Mesodermal cell (in vitro differentiated cells): ENCODE measurements around the gene TMEM256.

ENCODE experiments used
- H3K27ac ChIP-seq: 2 replicates; pipeline ENCODE4 v1.7.0; 2013; ENCODE audit warnings: mild to moderate bottlenecking, low read depth, low read length, moderate library complexity; ENCODE audit not compliant: severe bottlenecking
- H3K36me3 ChIP-seq: 2 replicates; pipeline ENCODE4 v1.7.1; 2013; ENCODE audit warnings: mild to moderate bottlenecking, low read length, moderate library complexity; ENCODE audit not compliant: control insufficient read depth, insufficient read depth
- H3K4me1 ChIP-seq: one replicate; pipeline ENCODE4 v1.7.1; 2013; ENCODE audit warnings: mild to moderate bottlenecking, low read length; ENCODE audit not compliant: insufficient read depth, control insufficient read depth, poor library complexity, severe bottlenecking
- H3K4me3 ChIP-seq: 2 replicates; pipeline ENCODE4 v1.7.0; 2013; ENCODE audit warnings: low read length, control low read depth, mild to moderate bottlenecking; ENCODE audit not compliant: insufficient read depth, poor library complexity, severe bottlenecking; ENCODE audit errors: extremely low read depth
- H3K9me3 ChIP-seq: 2 replicates; pipeline ENCODE4 v1.7.1; 2013; ENCODE audit warnings: mild to moderate bottlenecking, low read length, moderate library complexity; ENCODE audit not compliant: control insufficient read depth
- WGBS, 2 experiments: methylation state at CpG; one replicate each; pipeline ENCODE4 v1.1.5; 2013; ENCODE audit warnings: missing lambda C conversion rate in 2 of 2; ENCODE audit not compliant: insufficient coverage in 2 of 2; 5-methylcytosine and 5-hydroxymethylcytosine counted together

The TMEM256 gene

DNA sequence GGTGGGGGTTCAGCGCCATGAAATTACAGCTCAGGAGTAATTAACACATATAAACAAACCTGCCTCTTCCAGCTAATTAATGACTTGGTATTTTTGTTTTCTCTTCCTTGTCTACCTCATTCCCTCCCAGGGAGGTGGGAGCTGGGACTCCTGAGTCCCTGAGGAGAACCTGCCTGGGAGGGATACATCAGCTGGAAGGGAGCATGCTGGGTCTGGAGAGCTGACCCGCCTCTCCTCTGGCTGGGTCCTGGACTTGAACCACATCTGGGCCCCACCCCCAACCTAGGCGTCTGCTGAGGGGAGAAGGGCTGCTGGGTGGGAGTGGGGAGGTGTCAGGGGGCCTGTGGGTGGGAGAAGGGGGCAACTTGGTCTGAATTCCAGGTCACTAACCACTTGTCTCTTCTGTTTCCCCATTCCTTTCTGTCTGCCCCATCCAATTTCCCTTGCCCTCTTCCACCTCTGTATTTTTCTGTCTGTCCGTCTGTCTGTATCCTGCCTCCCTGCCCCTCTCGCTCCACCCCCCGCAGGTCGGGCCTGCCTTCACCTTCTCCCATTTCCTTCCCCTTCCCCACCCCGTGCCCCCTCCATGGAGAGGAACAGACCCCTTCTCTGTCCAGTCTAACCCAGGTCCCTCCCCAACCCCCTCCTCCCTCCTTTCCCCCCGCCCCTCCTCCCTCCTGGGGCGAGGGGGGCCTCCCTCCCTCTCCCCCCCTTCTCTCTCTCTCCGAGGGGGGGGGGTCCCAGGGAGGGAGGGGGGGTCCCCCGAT, 3.8 kb upstream of the TMEM256 start, which contains the start of gene NLGN2:
NLGN2 (plus strand) TSS at position 361 of the 767 bp plus-strand sequence. CDS start 411 bp downstream, outside the sequence.
- H3K9me3 ChIP-seq = no peaks in the 10 kb centered on the region
- peaks cover 32% of the 10 kb centered on the region for H3K36me3 ChIP-seq
- 75 to 90% methylated on average over 2 to 4 of the region's 12 CpGs for WGBS, 2 experiments
- no peak within 1 kb of the TSS for H3K4me3 ChIP-seq
- no peak within 1 kb of the TSS for H3K27ac ChIP-seq
- H3K4me1 ChIP-seq = peaks cover 3% of the 10 kb centered on the region

DNA sequence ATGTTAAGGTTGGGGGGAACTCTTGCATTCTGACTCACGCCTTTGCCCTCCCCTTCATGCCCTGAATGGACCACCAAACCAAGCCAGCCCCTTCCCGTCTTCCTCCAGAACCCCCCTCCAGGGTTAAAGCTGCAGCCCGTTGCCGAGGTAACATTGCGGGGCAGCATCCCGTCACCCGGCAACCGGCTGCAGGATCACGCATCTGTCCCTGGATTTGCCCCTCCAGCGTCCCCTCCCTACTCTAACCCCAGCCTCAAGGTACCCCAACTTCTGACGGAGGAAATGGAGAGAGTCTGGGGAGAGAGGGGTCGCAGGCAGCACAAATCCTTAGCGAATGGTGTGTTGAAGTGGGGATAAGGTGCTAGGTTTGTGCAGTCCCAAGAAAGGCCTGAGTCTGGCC, 3.2 kb upstream of the TMEM256 start:
- peaks cover 3% of the 10 kb centered on the region for H3K4me1 ChIP-seq
- H3K36me3 ChIP-seq = peaks cover 32% of the 10 kb centered on the region
- no peak overlapping the region for H3K4me3 ChIP-seq
- H3K9me3 ChIP-seq = no peaks in the 10 kb centered on the region
- H3K27ac ChIP-seq = no peak overlapping the region
- WGBS, 2 experiments = 80 to 100% methylated on average over 3 to 4 of the region's 13 CpGs

DNA sequence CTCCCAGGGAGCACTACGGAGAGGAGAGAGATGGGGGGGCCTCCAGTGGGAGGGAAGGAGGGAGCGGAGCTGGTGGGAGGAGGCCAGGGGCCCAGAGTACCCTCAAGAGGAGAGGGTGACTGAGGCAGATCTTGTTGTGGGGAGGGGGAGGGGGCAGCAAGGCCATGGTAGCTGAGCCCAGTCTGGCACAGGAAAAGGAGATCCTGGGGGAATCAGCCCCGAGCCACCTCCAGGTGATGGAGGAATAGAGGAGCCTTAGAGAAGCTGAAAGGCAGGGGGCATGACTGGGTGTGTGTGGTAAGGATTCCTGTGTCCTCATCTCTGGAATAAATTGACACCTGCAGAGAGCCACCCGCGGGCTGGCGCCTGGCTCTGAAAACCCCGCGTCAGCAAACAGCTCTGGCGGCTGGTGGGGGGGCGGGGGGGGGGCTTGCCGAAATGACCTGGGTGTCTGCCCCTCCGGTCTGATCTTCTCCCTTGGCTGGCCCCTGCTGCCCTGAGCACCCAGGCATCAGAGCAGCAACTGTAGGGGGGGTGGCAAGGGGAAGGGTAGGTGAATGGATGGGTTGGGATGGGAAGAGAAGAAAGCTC, 2.4 kb upstream of the TMEM256 start:
- Histone ChIP-seq H3K36me3 (peaks cover 34% of the 10 kb centered on the region), H3K4me1 (peaks cover 3% of the 10 kb centered on the region), H3K9me3 (no peaks in the 10 kb centered on the region), H3K27ac (no peak overlapping the region), H3K4me3 (peak overlapping the region; percentile 75)
- WGBS, 2 experiments = 11 to 26% methylated on average over 3 of the region's 12 CpGs

DNA sequence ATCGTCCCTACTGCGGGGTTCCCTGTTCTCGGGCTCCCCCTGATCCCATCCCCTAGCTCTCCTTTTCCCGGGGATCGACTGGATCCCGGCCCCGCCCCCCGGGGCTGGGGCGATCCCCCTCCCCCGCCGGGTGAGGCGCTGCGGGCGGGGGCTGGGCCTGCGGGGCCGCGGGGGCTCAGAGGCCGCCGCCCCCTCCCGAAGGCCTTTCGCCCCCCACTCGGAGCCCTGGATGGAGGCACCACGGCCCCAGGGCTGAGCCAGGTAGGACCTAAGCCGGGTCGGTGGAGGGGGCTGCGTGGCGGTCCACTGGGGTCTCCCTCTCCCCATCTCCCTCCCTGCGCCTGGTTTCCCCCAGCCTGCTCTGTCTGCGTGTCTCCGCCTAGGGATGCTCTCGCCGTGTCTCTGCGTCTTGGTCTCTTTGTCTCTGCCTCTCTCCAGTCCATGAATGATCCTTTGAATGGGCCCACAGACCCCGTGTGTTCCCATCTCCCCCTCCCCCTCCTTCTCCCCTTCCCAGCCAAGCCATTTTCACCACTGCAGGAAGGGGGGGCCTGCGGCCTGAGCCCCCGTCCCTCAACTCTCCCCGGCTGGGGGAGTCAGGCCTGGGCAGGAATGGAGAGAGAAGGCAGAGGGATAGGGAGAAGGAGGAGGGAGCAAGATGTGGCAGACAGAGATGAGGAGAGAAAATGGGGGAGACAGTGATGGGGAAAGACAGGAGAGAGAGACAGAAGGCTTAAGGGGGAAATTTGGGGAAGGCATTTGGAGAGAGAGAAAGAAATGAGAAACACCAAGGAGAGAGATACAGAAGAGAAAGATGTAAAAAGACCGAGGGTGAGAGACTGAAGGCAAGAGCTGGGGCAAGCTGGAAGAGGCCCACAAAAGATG, 1.7 kb upstream of the TMEM256 start:
- Histone ChIP-seq H3K4me1 (peaks cover 7% of the 10 kb centered on the region), H3K27ac (peak overlapping the region; percentile 76), H3K4me3 (peak overlapping the region; percentile 75), H3K9me3 (no peaks in the 10 kb centered on the region), H3K36me3 (peaks cover 28% of the 10 kb centered on the region)
- WGBS, 2 experiments = 1 to 2% methylated on average over 16 to 26 of the region's 38 CpGs

DNA sequence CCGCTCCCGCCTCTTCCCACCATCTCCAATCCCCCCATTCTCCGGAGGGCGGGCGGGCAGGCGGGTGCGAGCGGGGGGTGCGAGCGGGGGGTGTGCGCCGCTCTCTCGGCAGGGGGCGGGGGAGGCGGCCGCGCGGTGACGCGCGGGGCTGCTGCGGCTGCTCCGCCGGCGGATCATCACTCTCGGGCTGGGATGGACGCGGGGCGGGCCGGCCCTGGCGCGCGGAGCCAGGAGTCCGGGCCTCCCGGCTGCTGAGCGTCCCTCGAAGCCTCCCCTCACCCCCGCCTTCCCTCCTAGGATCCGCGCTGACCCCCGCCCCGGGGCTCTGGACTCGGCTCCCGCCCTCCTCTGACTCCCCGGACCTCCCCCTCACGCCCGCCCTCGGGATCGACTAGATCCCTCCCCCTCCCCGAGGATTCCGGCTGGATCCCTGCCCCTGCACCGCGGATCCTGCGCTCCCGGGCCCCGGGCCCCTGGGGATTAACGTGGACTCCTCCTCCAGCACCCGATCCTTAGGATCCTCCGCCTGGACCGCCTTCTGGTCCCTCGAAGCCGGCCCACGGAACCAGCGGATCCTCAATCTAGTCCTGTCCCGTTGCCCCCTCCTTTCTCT, 946 bp upstream of the TMEM256 start:
- Histone ChIP-seq H3K4me1 (peaks cover 7% of the 10 kb centered on the region), H3K27ac (peak overlapping the region; percentile 76), H3K4me3 (peak overlapping the region; percentile 75), H3K9me3 (no peaks in the 10 kb centered on the region), H3K36me3 (peaks cover 23% of the 10 kb centered on the region)
- 0% methylated on average over 45 to 55 of the region's 65 CpGs for whole genome bisulfite sequencing, 2 experiments

DNA sequence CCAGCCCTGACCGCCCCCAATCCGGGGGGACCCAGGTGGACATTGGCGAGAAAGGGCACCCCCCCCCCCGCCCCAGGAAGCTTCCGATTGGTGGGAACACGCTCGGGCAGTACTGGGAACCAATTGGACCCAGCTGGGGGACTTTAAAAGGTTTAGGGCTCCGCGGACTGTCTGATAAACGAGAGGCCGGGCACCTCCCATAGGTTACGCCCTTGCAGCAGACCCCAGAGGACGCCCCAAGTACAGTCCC, 245 bp downstream of the TMEM256 start:
- Histone ChIP-seq H3K9me3 (no peaks in the 10 kb centered on the region), H3K36me3 (peaks cover 11% of the 10 kb centered on the region), H3K4me1 (peaks cover 7% of the 10 kb centered on the region), H3K4me3 (peak overlapping the region; percentile 75), H3K27ac (peak overlapping the region; percentile 83)
- WGBS, 2 experiments = 0% methylated on average over 7 to 11 of the region's 13 CpGs

DNA sequence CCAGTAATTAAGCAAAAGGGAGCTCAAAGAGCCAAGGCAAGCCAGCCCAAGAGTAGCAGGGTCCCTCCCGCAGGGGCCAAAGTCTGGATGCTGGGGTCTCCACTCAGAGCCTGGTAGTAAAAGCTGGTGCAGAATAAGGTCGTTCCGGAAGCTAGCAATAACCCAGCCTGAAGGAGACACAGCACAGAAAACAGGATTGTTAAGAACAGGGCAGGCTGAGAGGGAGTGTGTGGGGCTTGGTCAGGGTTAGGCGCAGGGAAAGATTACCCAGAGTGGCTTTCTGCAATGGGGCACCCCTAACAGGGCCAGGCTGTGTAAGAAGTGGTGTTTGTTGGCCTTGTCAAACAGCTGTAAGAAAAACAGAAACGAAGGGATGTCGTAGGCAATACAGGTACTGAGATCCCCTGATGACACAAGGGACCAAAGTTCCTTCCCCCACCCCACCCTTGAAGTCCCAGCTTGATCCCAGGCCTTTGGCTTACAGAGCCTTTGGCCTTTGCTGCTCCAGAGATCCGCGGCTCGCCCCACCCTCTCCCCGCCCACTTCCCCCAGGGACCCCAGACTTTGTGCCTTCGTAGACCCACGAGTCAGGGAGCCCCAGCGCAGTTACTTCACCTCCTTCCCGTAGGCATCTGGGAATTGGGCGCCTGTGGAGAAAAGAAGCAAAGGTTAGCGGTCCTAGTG, 712 bp downstream of the TMEM256 start:
- 27 to 40% methylated on average over 6 to 9 of the region's 16 CpGs for WGBS, 2 experiments
- Histone ChIP-seq H3K9me3 (no peaks in the 10 kb centered on the region), H3K4me1 (peaks cover 7% of the 10 kb centered on the region), H3K27ac (peak overlapping the region; percentile 83), H3K36me3 (peaks cover 9% of the 10 kb centered on the region), H3K4me3 (peak overlapping the region; percentile 75)

DNA sequence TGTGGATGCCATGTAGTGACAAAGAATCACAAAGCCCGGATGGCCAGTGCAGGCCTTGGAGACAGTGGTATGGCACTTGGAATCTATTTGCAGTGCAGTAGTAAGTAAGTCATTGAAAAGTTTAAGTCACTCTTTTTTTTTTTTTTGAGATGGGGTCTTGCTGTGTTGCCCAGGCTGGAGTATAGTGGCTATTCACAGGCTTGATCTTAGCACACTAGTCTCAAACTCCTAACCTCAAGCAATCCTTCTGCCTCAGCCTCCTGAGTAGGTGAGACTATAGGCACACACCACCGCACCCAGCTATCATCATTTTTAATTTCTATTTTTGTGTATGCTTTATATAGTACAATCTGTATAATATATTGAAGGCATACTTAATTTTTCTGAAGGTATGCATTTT, 5.3 kb downstream of the TMEM256 start:
- 79 to 85% methylated on average over 1 of the region's 2 CpGs for WGBS, 2 experiments
- no peak overlapping the region for H3K27ac ChIP-seq

DNA sequence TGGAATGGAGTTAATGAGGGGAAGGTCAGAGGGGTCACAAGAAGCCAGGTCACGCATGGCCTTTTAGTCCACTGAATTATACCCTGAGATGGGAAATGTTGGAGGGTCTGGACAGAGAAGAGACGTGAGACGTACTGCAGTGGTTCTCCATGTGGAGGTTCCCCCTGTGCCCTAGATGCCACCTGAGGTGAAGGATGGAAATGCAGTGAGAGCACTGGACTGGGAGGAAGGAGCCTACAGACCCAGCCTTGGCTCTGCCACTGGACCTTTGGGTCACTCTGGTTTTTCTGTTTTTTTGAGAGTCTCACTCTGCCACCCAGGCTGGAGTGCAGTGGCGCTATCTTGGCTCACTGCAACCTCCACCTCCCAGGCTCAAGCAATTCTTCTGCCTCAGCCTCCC, 7.8 kb downstream of the TMEM256 start:
- 91 to 95% methylated on average over 4 of the region's 4 CpGs for WGBS, 2 experiments
- Histone ChIP-seq H3K4me3 (no peak overlapping the region), H3K4me1 (peaks cover 8% of the 10 kb centered on the region), H3K36me3 (peaks cover 15% of the 10 kb centered on the region), H3K27ac (no peak overlapping the region), H3K9me3 (no peaks in the 10 kb centered on the region)

More for the DNA sequence above, 5.3 kb downstream of the TMEM256 start:
- H3K4me3 ChIP-seq = no peak overlapping the region
- peaks cover 9% of the 10 kb centered on the region for H3K36me3 ChIP-seq
- no peaks in the 10 kb centered on the region for H3K9me3 ChIP-seq
- H3K4me1 ChIP-seq = peaks cover 8% of the 10 kb centered on the region
